ENCODE measurements around the gene PDE7B.

PDE7B gene

GRCh38 chr6:135851442-135852271 is at the start of gene PDE7B:
Gene PDE7B (plus strand): TSS chr6:135851701.
- peak; percentile 27 to 46 for DNase-seq

- DNase-seq: no peak
Observed at GRCh38 chr6:135801755-135802465, 49.6 kb upstream of the PDE7B start.

- no peak for DNase-seq
Observed at GRCh38 chr6:135810486-135810885, 41.0 kb upstream of the PDE7B start.

GRCh38 chr6:135811170-135811569 is 40.3 kb upstream of the PDE7B start:
- DNase-seq: no peak

GRCh38 chr6:135811644-135812526 is 39.6 kb upstream of the PDE7B start:
- no peak for DNase-seq

GRCh38 chr6:135813401-135813800 is 38.1 kb upstream of the PDE7B start:
- no peak for DNase-seq

- no peak for DNase-seq
Observed at GRCh38 chr6:135814043-135814442, 37.5 kb upstream of the PDE7B start.

- DNase-seq: no peak
Observed at GRCh38 chr6:135815216-135815615, 36.3 kb upstream of the PDE7B start.

- no peak for DNase-seq
Observed at GRCh38 chr6:135817035-135817434, 34.5 kb upstream of the PDE7B start.

- no peak for DNase-seq
Observed at GRCh38 chr6:135819665-135820064, 31.8 kb upstream of the PDE7B start.

GRCh38 chr6:135820340-135820739 is 31.2 kb upstream of the PDE7B start:
- DNase-seq: no peak

- DNase-seq: no peak
Observed at GRCh38 chr6:135823851-135824250, 27.6 kb upstream of the PDE7B start.

- no peak for DNase-seq
Observed at GRCh38 chr6:135826236-135826804, 25.2 kb upstream of the PDE7B start.

- DNase-seq: no peak
Observed at GRCh38 chr6:135828021-135828420, 23.5 kb upstream of the PDE7B start.

GRCh38 chr6:135830452-135830881 is 21.0 kb upstream of the PDE7B start:
- no peak for DNase-seq

GRCh38 chr6:135831016-135831415 is 20.5 kb upstream of the PDE7B start:
- DNase-seq: no peak

GRCh38 chr6:135832166-135832565 is 19.3 kb upstream of the PDE7B start:
- DNase-seq: no peak

GRCh38 chr6:135833771-135834170 is 17.7 kb upstream of the PDE7B start:
- DNase-seq: no peak

GRCh38 chr6:135837735-135838449 is 13.6 kb upstream of the PDE7B start:
- no peak for DNase-seq

GRCh38 chr6:135839121-135839520 is 12.4 kb upstream of the PDE7B start:
- no peak for DNase-seq

GRCh38 chr6:135842618-135843392 is 8.7 kb upstream of the PDE7B start:
- DNase-seq: no peak
